Hematopoietic multipotent progenitor cell treated with erythropoietin and hydrocortisone succinate and interleukin-3 and kit ligand, for 4 days (in vitro differentiated cells): ENCODE results near the gene GLYR1.
"Not testable (repeated sequence)": the region's sequence is repeated elsewhere in the genome, so short reads cannot be mapped to it uniquely, and the experiment has no call there.

ENCODE experiments used
- DNase-seq: peaks from one replicate; pipeline ENCODE4 v3.0.0-alpha.2; 2015

GLYR1 gene

DNA sequence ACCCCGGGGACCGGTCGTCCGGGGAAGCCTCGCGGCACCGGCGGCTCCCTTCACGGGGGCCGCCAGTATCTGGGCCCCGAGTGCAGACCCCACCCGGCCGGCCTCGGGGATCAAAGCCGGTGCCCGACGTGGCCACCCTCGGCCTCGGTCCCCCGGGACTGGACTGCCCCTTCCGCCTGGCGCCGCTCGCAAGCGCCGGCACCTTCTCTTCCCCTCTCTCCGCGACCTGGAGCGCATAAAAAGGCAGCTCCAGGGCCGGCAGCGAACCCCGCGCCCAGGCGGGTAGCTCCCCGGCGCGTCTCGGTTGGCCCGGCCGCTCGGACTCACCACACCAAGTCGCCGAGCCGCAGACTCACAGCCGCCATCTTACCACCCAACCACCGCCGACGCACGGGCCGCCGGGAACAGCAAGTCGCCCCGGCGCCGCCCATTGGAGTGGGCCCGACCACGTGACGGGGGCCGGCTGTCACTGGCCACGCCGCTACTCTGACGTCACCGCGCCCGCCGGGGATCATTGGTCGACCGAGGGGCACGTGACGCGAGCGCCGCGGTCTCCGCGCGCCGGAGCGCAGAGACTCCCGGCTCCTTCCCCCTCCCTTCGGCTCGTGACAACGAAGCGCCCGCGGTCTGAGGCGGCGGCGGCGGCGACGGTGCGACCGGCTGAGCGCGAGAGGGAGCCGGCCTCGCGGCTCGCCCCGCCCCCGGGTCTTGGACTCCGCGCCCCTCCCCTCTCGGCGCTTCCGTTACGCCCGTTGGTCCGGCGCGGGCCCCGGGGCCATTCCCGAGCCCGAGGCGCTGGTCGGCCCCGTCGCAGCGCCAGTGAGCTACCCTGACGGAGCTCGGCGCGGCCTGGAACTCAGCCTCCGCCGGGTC lies at the start of gene GLYR1, which contains the start of gene UBN1:
Gene GLYR1 (minus strand): TSS at position 388 of the 873 bp plus-strand sequence. CDS start 23 bp downstream, at position 365.
Gene UBN1 (plus strand): TSS at position 581 of the 873 bp plus-strand sequence. CDS start 5,437 bp downstream, outside the sequence.
- DNase-seq, result peak; percentile 99

DNA sequence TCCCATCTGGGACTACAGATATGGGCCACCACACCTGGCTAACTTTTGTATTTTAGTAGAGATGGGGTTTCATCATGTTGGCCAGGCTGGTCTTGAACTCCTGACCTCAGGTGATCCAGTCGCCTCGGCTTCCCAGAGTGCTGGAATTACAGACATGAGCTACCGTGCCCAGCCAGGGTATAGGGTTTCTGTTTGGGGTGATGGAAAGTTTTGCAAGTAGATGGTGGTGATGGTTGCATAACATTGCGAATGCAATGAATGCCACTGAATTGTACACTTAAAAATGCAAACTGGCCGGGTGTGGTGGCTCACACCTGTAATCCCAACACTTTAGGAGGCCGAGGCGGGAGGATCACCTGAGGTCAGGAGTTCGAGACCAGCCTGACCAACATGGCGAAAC lies 49.7 kb upstream of the GLYR1 start:
- DNase-seq, result not testable (repeated sequence)

DNA sequence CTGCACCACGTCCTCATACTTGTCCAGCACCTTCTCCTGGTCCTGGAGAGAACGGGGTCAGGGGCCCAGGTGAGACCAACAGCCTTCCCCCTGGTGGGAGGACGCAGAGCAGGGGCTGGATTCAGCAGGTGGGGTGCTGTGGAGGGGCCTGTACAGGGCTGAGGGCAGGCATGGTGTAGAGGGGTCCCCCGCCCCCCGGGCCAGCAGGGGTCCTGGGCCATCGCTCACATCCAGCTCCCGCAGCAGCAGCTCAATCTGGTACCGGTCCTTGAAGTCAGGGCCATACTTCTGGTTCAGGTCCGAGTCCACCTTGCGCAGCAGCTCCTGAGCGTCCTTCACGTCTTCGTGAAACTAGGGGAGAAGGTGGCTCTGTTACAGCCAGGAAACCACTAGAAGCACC lies 48.3 kb upstream of the GLYR1 start:
- no peak for DNase-seq

DNA sequence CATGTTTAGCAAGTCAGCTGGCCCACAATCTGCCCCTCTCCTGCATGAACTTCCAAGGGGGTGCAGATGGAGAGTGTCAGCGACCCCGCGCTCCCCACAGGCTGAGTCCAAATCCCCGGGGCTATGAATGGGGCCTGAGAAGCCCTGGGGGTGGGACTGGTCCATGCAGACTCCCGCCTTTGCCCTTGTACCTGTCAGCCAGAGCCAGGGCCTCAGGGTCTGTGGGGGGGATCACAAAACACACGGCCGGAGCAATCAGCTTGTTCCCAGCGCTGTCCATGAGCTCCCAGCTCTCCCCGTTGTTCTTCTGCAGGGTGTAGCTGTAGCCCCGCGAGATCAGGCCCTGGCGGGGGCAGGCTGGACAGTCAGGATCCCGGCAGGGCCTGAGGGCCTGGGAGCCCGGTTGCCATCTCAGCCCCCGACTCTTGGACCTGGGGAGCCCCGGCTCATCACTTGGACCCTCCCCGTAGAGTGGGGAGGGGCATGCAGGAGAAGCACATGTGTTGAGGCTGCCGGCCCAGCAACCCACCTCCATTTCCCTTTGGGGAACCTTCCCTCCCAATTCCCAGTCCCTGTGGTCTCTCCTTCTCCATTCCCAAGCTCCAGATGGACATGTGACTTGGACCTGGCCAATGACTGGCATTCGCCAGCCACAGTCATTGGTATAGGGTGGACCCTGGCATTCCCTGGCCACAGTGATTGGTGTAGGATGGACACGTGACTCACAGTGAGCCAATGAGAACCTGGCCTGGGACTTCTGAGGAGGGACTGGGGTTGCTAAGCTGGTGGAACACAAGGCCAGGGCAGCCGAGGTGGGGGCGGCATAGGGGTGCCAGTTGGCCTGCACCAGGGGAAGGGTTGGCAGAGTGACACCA lies 47.4 kb upstream of the GLYR1 start:
- DNase-seq, result no peak

DNA sequence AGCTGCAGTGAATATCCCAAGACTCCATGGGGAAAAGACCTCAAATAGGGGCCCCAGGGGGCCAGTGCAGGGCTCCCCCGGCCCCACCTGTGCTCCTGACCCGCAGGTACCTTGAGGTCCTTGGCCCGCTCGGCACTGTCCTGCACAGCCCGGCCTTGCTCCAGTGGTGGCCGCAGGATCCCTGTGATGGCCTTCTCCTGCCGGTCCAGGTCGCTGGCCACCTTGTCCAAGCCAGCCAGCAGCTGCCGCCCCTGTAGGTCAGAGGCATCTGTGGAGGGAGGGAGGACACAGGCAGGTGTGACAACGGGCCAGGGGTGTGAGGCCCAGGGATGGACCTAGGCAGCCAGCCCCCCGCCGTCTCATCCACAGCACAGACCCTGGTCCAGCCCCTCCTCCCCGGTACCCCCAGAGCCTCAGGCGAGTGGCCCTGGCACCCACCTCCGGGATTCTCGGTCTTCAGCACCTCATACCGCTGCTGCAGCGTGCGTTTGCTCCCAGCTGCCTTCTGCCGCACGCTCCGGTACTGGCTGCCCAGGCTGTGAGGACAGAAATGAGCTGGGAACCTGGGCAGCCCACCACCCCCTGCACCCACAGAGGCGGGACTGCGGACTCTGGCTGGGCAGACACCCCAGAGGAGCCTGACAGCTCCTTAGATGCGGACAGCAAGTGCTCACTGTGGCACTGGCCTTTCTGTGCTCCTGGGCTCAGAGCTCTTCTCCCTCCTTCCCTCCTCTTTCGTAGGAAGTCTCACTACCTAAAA lies 46.2 kb upstream of the GLYR1 start:
- no peak for DNase-seq

DNA sequence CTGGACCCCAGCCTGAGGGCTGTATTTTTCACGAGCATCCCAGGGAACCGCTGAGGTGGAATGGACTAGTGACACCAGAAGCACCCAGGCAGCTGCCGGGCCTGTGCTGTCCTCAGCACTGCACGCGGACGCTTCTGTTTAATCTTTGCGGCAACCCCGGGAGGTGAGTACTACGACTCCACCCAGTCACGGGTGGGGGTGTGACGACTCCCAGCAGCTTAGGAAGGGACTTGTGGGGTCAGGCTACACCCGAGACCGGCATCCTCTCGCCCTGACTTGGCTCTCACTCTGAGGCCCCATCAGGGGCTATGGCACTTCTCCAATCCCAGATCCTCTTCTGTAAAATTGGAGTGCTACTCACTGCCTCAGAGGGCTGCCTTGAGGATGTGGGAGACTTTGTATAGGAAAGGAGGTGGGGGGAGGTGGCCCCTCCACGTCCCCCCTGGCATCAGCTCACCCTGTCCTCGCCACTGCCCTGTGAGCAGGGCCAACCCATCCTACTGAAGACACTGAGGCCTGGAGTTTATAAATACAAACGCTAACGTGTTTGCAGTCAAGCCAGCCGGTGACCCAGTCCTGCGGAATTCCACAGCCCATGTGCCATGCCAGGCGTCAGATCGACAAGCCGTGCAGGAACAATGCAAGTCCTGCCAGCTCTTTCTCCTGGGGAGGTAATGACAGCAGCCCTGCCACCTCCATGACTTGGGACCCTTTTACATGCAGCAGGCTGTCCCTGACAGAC lies 45.4 kb upstream of the GLYR1 start:
- peak; percentile 39 for DNase-seq

DNA sequence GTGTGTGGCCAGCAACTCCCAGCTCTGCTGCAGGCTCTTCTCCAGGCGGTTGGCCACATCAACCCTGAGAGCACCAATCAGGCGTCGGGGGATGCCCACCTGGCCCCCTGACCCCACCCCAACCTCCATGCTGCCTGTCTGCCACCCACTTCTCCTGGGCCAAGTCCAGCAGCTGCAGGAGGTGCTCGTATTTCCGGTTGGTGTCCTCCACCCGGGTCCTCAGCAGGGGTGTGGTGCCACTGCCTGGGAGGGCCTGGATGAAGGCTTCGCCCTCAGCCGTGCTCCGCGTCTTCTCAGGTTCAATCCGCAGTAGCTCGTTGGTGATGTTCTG lies 44.8 kb upstream of the GLYR1 start:
- no peak for DNase-seq

DNA sequence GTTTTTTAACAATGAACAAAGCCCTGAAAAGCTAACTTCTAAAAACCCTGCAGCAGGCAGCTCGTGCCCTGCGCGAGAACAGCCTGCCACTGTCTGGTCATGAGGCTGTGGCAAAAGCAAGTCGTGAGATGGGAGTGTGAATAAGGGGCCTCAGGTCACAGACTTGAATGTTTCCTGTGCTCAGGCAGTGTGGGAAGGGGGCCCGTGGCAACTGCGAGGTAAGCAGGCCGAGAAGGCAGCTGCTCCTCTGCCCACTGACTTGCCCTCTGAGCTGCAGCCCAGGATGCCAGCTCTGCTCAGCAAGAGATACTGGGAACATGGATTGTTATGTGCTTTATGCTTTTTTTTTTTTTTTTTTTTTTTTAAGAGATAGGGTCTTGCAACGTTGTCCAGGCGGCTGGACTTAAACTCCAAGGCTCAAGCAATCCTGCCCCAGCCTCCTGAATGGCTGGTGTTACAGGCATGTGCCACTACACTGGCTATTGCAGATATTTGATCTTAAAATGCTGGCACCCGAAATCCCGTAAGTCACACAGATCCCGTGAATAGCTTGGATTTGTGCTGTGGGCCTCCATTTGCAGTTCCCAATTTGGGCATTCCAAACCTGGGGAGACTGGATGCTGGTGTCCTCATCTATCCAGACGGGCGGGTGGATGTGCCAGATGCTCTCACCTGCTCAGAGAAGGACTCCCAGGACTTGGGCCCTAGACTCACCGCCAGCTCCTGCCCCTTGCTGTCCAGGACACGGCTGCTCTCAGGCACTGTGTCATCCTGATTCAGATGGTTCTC lies 44.2 kb upstream of the GLYR1 start:
- DNase-seq, result no peak

DNA sequence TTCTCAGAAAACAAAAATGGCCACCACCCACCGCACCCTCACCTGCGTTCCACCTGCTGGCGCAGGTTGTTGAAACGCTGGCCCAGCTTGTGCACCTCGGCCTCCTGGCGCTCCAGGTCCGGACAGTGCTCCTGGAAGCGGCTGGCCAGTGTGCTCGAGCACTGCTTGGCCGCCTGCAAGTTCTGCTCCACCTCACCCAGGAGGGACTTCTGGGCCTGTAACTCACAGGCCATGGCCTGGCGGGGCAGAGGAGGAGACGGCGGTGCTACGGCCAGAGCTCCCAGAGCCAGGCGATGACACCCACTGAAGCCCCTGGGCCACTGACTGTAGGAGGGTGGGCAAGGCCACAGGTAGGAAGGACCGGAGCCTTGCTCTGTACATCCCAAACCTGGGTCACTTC lies 43.6 kb upstream of the GLYR1 start:
- DNase-seq, result no peak

DNA sequence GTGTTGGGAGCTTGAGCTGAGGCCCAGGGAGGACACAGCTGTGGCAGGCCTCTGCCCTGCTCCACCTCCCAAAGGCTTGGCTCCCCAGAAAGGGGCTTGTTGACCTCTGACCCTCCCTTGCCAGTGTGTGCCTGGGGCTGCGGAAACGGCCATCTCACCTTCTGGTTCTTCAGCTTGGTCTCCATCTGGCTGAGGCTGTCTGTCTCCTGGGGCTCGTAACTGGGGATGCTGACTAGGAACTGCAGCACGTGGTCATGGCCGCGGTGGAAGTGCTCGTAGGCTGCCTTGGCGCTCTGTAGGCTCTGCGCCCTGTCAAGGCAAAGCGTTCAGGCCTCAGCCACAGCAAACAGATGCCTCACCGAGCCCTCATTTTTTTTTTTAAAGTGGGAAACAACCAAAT lies 42.9 kb upstream of the GLYR1 start:
- no peak for DNase-seq

DNA sequence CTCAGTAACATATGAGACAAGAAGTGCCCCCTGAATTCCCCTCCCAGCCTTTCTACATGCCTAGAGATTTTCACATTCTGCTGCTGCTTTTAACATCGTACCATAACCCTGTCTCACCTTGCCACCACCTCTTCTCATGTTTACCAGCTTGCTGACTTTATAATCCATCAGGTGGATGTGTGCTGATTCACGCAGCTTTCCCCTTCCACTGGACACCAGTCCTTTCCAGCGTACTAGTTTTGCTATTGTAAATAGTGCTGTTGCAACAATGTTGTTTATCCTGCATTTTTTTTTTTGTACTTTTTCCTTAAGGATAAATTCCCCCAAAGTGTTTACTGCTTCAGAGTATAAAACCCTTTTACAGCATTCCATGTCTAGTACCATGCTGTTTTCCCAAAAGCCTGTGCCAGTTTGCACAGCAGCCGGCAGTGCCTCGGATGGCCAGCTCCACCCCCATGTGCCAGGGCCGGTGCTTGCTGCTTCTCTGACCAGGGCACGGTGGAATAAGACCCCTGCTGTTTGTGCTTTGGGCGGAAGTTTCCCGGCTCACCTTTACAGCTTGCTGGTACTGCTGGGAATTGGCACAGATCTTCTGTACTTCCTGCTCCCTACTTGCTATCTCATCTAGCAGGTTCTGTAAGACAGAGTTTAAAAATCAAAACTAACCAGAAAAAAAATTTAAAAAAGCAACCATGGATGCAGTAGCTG lies 41.5 kb upstream of the GLYR1 start:
- no peak for DNase-seq

DNA sequence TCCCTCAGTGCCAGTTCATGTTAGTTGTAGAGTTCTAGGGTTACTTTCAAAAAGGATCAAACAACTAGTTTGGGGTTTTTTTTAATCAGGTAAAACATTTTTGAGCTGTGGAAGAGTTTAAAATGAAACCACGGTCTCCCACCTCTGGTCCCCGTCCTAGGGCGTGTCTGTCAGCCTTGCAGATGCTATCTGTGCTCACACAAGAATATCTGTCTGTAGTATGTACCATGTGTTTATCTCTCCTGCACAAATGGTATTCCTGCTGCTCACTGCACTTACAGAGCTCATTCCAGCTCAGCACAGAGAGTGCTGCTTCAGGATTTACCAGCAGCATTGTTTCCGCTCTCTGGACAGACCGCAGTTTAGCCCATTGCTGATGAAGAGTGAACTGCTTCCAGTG lies 39.1 kb upstream of the GLYR1 start:
- DNase-seq, result peak; percentile 47

DNA sequence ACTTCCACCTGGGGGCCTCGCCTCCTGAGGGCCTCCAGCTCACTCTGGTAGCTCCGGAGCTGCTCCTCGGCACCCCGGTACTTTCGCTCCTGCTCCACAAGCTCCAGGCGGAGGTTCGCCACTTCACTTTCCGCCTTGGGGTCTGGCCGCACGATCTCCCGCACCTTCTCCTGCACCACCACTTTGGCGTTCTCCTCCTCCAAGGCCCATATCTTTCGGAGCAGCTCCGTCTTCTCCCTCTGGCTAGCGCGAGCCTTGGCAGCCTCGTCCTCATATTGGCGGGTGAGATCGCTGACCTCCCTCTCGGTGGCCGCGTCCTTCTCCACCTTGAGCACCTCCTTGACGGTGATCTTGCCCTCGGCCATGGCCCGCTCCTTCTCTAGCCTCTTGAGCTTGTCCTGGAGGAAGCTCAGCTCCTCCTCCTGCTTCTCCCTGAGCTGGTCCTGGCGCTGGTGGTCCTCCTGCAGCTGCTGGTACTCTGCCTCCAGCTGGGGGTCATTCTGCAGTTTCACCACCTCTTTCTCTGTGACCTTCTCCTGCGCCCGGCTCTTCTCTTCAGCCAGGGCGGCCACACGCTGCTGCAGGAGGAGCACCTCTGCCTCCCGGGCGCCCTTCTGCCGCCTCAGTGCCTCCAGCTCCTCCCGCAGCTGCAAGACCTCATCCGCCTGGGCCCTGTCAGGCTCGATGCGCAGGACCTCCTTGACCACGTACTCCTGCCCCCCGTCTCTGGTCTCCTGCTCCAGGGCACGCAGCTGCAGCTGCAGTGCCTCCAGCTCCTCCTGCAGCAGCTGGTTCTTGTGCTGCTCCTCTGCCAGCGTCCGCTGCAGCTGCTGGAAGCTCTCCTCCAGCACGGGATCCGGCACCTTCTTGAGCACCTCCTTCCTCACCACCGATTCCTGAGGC lies 38.1 kb upstream of the GLYR1 start:
- DNase-seq, result no peak

DNA sequence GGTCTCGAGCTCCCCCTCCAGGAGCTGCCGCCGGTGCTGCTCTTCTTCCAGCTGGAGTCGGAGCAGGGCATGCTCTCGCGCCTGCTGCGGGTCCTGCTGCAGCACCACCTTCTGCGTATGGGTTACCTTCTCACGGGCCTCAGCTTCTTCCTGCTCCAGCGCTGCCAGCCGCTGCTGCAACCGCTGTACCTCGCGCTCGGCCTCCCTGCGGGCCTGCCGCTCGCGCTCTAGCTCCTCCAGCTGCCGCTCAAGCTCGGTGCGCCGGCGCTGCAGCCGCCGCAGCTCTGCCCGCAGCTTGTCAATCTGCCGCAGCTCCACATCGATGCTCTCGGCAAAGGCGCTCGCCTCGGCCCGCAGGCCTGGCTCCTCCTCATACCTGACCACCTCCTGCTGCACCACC lies 37.1 kb upstream of the GLYR1 start:
- no peak for DNase-seq

DNA sequence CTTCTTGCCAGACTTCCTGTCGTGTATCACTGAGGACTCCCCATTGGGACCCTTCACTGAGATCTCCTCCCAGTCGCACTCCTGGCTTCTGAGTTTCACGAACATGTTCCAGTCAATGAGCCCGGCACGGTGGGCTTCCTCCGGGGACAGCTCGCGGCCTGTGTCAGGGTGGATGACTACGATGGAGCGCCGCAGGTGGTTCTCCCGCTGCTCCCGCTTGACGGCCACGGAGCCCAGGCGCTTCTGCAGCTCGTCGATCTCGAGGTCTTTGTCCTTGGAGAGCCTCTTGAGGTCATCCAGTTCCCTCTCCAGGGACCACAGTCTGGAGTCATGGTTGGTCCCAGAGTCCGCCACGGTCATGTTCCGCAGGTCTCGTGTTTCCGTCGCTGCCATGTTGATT lies 36.4 kb upstream of the GLYR1 start:
- no peak for DNase-seq

DNA sequence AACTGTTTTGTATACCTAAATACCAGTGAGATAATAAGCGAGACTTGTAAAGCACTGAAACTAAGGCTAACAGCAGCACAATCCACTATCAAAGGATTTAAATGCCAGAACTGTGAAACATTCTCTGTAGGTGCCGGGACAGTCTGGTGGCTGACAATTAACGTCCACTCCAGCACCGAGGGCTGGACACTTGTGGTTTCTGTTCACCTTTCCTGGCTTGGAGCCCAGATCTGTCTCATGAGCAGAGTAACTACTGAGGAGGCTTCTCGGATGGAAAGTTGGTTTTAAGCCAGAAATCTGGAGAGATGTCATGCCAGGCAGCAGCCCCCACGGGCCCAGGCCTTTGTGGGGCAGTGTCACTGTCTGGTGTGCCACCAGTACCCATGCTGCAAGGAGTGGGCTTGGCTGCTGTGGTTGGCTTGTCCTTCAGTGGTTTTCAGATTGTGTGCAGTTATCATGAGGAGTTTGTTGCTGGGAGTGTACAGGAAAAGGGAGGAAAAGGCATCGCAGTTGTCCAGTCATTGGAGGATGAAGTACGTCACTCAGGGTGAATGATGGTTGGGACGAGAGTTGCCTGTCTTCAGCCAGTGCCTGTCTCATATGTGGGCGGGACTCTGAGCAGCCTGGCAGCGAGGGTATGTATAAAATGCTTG lies 35.7 kb upstream of the GLYR1 start:
- peak; percentile 21 for DNase-seq

DNA sequence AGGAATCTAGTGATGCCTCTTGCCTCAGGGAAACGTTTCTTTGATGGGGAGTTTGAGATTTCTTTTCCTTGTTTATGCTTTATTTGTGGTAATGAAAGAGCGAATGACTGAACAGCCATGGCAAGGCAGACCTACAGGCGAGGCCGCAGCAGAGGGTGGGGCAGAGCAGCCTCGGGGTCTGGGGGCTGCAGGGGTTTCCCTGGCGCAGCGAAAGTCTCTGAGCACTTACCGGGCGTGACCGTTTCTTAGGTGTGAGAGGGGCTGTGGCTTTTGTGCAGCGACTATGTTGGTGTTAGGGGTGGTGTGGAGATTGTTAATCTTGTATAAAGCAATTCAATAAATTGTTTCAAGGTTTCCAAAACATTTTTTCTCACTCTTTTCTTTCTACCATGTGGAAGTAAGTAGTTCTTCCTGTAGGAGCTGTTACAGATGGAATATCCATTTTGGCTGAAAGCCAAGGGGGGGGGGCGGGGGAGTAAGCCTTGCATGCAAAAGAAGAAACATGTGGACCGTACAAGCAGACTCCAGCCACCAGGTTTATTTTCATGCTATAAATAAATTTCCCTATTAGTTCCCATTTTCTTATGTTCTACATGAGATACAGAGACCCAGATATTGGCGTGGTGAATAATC lies 35.0 kb upstream of the GLYR1 start:
- no peak for DNase-seq

DNA sequence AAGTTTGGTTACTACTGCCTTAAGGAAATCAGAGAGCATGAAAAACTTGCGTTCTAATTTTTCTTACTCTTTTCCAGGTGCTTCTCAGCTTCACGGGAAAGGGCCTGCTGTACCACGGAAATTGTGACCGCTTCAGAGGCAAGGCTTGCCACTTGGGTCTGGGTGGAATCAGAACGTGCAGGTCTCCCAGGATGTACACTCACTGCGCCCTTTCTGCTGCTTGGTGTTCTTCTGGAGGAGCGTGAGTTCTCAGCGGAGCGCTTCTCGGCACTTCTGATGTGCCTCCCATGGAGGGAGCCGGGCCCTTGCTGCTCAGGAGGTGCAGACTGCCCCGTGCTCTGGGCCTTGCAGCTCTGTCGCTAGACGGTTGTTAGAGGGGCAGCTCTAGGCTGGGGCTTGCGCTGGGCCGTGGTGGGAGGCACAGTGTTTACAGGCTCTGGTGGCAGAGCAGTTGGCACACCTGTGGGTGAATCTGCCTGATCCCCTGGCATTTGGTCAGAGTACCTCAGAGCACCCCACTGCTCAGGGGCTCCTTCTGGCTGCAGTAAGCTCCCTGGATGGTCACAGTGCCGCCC lies 33.0 kb upstream of the GLYR1 start:
- DNase-seq, result no peak
